Measurements from ENCODE around the gene ADAM12.
"Not testable (repeated sequence)": the region's sequence is repeated elsewhere in the genome, so short reads cannot be mapped to it uniquely, and the experiment has no call there.

ADAM12 gene

DNA sequence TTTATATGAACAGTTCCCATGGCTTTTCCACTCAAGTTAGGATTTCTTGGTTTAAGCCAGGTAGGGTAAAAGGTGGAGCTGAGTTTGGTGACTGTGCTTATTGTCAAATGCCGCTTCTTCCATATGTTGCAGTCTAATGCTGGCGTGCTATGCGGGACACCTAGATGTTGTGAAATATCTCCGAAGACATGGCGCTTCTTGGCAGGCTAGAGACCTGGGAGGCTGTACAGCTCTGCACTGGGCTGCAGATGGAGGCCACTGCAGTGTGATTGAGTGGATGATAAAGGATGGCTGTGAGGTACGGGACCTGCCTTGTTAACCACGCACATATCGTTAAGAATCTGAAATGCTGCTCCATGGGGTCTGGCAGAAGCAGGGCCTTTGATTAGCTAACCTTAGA is 383.5 kb downstream of the ADAM12 start:
- no peak for DNase-seq

DNA sequence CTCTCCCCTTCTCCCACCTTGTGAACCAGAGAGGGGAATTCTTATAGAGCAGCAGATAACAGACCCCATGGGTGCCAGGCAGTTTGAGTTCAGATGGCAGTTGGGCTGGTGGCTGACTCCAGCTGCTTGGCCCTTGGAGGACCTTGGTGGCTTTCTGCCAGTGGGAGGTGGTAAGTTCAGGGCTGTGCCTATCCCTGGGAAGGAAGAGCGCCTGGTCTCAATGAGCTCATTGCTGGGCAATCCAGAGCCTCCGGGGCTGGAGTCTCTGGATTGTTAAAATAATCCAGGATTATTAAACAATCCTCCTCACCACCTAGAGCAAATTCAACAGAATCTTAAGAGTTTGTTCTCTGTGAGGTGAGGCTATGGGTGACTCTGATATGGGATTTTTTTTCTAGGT is 386.7 kb downstream of the ADAM12 start:
- DNase-seq: no peak

DNA sequence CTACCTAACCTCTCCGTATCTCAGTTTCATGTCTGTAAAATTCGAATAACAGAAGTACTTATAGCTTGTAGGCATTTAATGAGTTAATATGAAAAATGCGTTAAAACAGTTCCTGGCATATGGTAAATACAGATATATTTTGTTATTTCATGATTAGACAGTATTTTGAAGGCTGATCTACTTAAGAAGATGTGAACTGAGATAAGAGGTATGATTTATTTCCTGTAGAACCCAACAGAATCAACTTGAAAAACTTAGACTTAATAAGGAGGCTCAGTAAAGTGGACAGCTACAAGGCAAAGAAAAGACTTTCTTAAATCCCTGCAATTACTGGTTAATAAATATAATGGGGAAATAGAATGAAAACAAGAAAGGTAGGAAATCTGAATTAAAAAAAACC is 388.6 kb downstream of the ADAM12 start:
- DNase-seq: no peak

DNA sequence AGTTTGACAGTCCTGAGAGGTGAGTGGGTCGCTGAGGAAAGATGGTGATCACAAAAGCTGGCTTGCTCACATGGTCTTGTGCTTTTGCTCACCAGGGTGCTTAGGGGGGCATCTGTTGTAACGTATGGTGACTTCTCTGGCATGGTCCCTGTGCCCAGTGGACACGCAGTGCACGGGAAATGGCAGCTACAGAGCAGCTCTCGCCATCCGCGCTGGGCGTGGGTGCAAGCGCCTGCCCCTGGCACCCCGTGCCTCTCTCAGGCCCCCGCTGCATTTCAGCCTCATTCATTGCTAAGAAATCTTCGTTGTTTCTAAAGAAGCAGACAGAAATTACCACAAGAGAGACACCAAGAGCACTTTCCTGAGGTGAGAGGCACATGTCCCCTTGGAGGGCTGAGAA is 390.7 kb downstream of the ADAM12 start:
- DNase-seq: no peak

DNA sequence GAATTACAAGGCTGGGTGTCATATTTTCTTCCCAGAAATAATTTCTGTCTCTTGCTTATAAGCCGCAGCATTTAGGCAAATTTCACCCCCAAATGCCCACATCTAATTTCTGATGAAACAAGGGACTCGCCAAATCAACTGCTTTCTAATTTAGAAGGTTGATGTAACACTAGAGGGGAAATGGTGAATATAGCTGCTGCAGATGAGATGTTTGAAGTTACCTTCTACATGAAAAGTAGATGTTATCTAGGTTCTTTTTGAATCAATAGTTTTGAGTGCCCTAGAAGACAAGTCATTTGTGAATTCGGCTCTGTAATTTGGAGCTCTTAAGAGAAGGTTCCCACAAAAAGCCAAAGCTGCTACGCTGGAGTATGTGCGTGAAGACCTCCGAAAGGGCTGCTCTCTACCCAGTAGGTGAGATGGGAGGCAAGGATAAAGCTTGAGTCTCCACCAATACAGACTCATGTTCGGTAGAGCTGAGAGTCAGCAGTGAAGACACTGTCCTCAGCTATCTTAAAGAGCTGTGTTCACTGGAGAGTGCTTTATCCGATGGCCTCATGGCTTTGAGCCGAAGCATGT is 392.5 kb downstream of the ADAM12 start:
- DNase-seq: no peak

DNA sequence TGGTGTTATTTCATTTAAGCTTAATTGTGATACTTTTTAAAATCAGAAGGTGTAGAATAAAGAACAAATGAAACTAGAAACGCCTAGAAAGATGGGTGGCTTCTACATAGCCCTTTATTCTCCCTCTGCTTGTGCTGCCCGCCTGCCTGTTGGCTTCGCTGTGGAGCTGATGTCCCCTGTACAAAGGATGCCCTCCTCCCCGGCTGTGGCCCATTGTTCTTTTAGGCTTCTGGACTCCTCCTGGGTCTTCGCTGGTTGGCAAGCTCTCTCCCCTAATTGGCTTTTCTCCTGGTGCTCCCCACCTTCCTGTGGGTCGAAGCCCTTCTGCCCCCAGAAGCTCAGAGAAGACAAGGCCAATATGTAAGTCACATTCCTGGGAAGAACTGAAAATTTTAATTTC is 393.7 kb downstream of the ADAM12 start:
- no peak for DNase-seq

DNA sequence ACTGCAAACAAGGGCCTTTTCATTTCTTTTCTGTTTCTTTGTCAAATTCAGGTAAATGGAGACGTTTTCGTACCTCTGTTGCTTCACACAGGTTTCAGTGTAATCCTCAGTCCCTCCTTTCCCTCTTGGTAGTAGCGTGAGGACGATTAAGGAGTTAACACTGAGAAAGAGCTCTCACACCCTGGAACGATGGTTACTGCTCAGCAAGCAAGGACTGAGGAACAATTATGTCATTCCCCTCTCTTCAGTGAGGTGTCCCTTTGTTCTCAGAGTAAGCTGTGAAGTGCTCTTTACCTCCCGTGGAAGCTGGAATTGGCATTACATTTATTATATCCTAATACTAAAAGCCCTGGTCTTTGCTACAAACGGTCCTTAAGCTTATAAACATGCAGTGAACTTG is 396.0 kb downstream of the ADAM12 start:
- DNase-seq: no peak

DNA sequence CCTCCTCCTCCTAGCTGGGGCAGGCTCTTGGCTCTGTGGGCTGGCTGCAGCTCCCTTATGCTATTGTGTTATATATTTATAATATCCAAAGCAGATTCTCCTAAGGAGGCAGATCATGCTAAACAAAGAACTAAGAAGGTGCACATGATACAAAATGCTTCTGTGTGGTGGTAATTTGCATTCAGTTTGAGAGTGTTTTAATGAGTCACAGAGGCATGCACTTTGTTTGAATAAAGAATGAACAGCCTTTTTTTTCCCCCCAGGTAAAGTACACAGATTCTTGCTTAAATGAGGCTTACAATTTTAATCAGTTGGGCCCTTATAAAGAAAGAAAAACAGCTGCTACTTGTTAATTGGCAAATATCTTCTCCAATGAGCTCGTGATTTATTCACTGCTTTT is 396.9 kb downstream of the ADAM12 start:
- no peak for DNase-seq

DNA sequence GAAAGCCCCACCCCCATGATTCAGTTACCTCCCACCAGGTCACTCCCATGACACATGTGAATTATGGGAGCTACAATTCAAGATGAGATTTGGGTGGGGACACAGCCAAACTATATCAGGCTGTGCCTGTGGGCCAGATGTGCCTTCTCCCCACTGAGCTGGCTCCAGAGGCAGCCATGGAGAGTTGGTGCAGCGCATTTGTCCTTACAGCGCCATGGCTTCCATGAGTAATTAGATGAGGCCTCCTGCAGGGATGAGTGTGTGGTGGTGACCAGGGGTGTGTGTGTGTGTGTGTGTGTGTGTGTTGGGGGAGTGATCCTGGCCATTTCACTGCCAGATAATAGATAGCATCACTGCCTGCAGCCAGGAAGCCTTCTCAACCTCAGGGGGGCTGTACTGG is 397.3 kb downstream of the ADAM12 start:
- DNase-seq: no peak

DNA sequence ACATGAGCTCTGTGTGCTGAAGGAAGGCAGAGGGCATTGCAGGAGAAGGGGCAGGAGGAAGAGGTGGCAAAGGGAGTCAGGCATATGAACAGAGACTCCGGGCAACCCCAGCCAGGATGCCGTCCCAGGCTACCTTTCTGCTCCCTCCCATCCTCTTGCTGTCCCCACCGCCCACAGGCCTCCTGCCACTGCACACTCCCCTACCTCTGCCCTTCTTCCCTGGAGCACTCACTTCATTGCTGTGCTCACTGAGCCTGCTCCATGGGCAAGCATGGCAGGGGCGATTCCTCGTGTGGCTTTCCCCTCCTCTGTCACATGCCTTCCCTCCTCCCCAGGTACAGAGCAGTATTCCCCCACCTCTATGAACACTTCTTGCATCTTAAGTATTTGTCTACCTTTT is 398.5 kb downstream of the ADAM12 start:
- DNase-seq: no peak

DNA sequence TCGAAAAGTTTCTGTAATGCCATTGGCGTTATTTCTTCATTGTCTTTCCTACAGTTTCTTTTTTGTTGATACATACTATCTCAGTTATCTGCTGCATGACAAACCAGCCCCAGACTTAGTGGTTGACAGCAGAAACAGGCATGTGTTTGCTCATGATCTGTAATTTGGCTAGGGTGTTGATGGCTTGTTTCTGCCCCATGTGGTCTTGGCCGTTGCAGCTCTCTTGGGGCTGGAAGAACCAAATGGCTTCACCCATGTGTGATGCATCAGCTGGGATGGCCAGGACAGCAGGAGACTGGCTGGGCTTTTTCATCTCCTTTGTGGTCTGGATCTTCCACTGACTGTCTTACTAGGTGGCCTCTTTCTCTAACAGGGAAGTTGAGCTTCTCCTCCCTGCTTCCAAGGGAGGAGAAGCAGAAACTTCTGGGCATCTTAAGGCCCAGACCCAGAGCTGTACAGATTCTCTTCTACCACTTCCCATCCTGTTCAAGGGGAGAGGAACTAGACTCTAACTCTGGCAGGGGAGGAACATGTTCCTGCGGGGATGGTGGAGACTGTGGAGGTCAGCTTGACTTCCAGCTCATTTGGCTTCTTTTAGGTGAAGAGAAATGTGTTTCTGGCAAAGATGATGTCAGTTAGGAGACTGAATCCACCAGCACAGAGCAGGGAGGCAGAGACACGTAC is 402.6 kb downstream of the ADAM12 start:
- peak; percentile 36 to 49 (median 48) for DNase-seq

DNA sequence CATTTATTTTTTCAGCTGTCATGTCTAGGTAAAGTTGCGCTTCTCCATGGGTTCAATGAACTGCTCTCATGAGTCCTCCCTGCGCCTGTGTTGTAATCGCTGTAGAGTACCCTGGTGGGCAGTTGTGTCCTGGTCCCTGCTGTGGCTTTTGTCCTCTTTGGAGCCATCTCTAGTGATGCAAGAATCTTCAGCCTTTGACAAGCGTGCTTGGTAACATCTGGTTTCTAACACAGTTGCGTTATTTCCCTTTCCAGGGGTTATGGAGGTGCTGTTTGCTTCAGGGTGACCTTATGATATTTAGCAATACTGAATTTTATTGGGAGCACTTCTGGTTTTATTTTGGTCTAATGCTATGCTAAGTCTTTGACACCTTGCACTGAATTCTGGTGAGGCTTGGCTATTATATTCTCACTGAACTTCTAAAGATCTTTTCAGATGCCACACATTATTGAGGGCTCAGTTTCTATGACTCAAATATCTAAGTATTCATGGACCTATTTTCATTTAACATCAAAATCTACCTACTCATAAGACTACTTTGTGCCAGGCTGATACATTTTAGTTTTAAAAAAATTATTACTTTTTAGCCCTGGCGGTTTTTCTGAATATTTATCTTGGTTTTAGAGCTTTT is 403.3 kb downstream of the ADAM12 start:
- DNase-seq: peak in 2 of 3 donors; percentile 35 to 40

DNA sequence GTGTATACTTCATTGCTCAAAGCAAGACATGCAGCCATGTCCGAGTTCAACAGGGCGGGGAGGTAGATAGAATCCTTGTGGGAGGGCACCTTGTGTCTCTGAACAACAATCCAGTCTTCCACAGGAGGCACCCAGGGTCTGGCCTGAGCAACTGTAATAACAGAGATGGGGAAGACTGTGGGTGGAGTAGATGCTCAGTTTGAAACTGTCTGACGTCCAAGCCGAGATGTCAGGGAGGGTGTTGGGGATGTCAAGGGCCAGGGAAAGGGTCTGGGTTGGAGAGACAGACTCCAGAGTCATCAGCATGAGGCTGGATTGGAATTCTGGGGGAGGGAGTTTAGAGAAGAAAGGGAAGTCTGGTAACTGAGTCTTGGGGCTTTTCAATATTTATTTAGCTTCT is 403.9 kb downstream of the ADAM12 start:
- peak in 1 of 3 donors; percentile 13 for DNase-seq

DNA sequence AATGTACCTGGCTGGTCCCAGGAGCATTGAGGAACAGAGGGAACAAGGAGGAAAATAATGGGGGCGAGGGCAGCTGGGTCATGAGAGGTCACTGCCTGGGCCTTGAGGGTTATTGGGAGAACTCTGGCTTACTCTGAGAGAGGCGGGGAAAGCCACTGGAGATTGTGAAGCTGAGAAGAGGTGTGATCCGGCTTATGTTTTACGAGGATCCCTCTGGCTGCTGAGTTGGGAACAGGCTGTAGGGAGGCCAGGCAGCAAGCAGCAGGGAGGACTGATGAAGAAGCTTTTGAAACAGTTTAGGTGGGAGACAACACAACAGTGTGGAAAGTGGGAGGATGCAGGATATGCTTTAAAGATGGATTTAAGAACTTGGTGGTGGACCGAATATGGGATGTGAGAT is 404.6 kb downstream of the ADAM12 start:
- DNase-seq: no peak

DNA sequence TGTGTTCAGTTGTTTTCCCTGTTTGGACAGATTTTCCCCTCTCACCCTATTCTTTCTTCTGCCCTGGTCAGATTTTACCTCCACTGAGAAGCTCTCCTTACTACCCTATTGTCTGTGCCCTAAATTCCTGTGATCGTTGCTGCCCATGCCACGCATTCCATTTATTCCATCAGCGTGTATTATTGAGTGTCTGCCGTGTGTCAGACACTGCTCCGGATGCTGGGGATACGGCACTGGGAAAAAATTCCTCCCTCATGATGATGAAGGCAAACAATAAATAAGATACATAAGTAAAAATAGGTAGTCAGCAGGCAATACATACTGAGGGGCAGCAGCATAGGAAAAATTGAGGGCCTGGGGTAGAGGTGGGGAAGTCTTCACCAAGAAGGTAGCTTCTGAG is 405.1 kb downstream of the ADAM12 start:
- no peak for DNase-seq

DNA sequence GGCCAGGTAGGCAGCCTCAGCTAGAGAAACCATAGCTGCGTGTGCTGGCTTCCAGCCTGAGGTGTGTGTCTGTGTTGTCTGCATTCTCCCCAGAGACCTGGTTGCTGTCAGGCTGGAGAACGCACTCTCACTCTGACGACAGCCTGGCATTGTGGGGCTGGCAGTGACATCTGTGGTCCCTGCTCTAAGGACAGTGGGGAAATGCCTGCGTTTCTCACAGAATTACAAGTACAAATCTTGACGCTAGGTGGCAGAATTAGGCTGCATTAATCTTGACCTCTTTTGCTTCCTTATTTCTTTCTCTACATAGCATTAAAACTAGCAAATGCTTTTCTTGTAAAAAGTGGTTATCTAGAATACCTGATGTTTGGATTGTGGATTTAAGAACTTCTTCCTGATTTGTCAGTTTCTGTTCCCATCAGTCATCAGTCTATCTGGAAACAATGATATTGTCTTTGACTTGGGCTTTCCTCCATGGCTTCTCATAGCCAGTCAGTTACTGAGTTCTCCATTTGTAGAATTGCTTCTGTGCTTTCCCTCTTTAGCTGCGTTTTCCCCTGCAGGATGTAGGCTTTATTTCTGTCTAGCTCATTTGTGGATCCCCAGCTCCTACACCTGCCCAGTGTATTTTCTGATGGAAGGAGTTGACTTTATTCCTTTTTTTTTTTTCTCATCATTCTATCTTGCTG is 405.9 kb downstream of the ADAM12 start:
- peak; percentile 83 to 89 (median 87) for DNase-seq

DNA sequence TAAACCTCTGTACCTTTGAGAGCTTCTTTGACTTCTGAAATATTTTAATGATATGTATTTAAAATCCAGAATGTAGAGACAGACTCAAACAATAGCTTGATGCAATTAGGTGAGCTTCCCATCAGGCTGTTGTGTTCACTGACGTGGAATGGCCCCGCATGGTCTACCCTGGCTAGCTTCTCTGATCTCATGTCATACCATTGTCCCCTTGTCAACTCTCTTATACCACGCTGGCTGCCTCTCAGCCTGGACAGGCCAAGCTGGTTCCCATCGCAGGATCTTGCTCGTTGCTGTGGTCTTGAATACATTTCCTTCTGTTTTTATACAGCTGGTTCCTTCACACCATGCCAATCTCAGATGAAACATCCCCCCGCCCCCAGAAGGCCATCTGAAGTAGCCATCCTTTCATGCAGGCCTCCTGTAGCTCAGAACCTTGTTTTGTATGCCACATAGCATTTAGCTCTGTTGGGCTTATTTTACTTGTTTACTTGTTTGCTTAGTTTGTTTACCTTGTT is 407.7 kb downstream of the ADAM12 start:
- no peak for DNase-seq

DNA sequence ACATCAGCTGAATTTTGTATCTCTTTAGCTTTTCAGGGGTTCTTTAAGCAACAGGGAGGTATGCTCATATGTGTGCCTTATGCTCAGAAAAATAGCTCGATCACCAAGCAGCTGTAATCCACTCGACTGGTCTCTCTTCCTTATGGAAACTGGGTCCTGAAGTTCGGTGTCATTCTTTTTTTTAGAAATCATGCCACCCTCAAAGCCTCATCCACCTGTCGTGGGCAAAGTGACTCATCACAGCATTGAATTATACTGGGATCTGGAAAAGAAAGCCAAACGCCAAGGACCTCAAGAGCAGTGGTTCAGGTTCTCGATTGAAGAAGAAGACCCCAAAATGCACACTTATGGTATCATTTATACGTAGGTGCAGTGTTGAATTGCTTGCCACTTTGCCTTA is 408.3 kb downstream of the ADAM12 start:
- no peak for DNase-seq

DNA sequence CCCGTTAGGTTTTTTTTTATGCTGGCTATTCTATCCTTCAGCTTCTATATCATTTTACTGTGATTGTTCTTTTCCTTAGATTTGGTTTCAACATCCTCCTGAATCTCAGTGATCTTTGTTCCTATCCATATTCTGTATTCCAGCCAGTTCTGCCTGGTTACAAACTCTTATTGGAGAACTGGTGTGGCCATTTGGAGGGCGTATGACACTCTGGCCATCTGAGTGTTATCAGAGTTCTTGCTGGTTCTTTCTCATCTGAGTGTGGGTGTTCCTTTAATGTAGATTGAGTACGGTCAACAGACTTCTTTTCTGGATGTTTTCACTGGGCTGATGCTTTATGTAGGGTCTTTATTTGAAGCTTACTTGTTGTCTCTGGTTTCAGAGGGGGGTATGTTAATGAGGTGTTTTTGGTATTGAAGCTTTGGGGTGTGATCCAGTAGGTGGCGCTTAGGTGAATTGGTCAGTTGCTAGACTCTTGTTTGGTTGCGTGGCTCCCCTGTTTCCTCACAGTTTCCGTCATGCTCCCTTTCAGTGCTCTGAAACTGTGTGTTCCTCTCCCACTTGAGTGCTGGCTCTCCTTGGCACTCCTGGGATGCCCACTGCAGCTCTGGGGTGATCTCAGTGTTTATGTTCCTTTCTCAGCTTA is 411.2 kb downstream of the ADAM12 start:
- peak in 2 of 3 donors; percentile 15 to 17 for DNase-seq

DNA sequence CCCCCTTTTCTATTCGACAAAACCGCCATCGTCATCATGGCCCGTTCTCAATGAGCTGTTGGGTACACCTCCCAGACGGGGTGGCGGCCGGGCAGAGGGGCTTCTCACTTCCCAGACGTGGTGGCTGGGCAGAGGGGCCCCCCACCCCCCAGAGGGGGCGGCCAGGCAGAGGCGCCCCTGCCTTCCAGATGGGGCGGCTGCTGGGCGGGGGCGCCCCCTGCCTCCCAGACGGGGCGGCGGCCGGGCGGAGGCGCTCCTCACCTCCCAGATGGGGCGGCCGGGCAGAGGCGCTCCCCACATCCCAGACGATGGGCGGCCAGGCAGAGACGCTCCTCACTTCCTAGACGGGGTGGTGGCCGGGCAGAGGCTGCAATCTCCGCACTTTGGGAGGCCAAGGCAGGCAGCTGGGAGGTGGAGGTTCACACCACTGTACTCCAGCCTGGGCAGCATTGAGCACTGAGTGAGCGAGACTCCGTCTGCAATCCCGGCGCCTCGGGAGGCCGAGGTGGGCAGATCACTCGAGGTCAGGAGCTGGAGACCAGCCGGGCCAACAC is 418.1 kb downstream of the ADAM12 start:
- not testable (repeated sequence) for DNase-seq

DNA sequence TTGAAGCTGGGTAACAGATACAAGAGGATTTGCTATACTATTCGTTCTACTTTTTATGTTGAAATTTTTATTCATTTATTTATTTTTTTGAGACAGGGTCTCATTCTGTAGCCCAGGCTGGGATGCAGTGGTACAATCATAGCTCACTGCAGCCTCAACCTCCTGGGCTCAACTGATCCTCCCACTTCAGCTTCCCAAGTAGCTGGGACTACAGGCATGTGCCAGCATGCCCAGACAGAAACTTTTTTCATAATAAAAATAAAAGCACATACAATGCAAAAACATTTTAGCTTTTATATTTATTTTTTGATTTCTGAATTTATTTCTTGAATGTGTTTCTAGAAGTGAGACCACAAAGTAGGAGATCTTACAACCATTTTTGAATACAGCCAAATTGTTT is 420.7 kb downstream of the ADAM12 start:
- no peak for DNase-seq

DNA sequence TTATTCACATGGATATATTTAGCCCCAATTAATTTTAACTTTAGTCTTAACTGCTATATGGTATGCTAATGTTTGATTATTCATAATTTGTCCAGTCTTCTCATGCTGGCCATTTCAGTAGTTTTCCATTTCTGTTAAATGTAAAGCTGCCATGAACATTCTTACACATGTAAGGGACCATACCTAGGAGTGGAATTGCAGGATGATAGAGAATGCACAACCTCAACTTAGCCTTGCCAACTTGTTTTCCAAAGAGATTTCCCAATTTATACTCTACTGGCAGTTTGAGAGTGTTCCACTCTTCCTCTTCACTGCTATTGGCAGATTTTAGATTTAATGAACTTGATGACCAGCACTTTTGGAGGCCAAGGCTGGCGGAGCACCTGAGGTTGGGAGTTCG is 423.7 kb downstream of the ADAM12 start:
- no peak for DNase-seq
